Measurements from ENCODE around the gene VPS37B. TPM values are rescaled to one million over a fixed set of nuclear protein-coding genes. Genes with fewer than 3 reads are reported as not detected.

VPS37B gene
- total and polyA plus RNA-seq, 2 of the 8 experiments (the other 6 are each of a cell fraction or from before 2014, with no cell fraction given) = 11.9 to 15.7 TPM

DNA sequence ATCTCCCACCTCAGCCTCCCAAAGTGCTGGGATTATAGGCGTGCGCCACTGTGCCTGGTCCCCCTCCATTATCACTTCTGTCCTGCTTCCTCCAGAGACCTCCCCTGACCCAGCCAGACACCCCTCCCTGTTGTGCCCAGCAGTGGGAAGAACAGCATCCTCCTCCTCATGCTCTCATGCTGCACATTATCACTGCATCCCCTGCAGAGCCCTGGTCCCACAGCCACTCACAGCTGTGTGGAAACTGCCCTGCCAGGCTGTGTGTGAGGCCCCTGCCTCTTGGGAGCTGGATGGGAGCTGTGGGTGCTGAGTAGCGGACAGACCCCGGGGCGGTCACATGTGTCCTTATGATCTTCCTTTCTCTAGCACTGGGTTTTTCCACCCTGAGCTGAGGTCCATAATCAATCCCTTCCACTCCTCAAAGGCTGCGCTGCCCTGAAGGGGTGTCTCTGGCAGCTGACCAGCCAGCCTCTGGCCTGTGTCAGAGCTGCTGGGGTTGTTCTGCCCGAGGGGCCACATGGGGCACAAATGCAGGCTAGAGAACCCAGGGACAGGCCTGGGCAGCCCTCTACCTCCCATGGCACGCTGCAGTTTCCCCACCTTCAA lies 51.5 kb downstream of the VPS37B start (continued):
- TF ChIP-seq, protein P1, sequence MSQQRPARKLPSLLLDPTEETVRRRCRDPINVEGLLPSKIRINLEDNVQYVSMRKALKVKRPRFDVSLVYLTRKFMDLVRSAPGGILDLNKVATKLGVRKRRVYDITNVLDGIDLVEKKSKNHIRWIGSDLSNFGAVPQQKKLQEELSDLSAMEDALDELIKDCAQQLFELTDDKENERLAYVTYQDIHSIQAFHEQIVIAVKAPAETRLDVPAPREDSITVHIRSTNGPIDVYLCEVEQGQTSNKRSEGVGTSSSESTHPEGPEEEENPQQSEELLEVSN (IDR thresholded peaks at IDR 0.05) = no peak
- TF ChIP-seq TAF7 (optimal IDR thresholded peaks at IDR 0.05; ENCODE audit: borderline replicate concordance, low read depth, low read length) (no peak), RNF2 (IDR thresholded peaks at IDR 0.05; ENCODE audit: borderline replicate concordance, low read depth, low read length, missing control alignments, poor library complexity, severe bottlenecking) (no peak), SP1 (IDR thresholded peaks at IDR 0.05; ENCODE audit: low read depth, low read length) (no peak), CREB1 (IDR thresholded peaks at IDR 0.05) (no peak), BRCA1 (IDR thresholded peaks at IDR 0.05; ENCODE audit: low read depth, low read length) (no peak)
- TF ChIP-seq, protein P2, sequence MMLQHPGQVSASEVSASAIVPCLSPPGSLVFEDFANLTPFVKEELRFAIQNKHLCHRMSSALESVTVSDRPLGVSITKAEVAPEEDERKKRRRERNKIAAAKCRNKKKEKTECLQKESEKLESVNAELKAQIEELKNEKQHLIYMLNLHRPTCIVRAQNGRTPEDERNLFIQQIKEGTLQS (IDR thresholded peaks at IDR 0.05; ENCODE audit: insufficient read depth, low read depth, low read length) = no peak

All from H1 (cell line).